Activated T-cell treated with anti-CD3 and anti-CD28 coated beads for 4 hours (primary cell): ENCODE results near the gene MYL5.

Experiments used
- DNase-seq: peaks from one replicate; pipeline ENCODE4 v3.0.0-alpha.2; 2020

MYL5 gene

GRCh38 chr4:675036-675882 is 917 bp downstream of the MYL5 start:
- no peak for DNase-seq

GRCh38 chr4:675980-676870 is 1.9 kb downstream of the MYL5 start:
- no peak for DNase-seq

- no peak for DNase-seq
These were observed 2.5 kb downstream of the MYL5 start for GRCh38 chr4:676871-677235.

DNA sequence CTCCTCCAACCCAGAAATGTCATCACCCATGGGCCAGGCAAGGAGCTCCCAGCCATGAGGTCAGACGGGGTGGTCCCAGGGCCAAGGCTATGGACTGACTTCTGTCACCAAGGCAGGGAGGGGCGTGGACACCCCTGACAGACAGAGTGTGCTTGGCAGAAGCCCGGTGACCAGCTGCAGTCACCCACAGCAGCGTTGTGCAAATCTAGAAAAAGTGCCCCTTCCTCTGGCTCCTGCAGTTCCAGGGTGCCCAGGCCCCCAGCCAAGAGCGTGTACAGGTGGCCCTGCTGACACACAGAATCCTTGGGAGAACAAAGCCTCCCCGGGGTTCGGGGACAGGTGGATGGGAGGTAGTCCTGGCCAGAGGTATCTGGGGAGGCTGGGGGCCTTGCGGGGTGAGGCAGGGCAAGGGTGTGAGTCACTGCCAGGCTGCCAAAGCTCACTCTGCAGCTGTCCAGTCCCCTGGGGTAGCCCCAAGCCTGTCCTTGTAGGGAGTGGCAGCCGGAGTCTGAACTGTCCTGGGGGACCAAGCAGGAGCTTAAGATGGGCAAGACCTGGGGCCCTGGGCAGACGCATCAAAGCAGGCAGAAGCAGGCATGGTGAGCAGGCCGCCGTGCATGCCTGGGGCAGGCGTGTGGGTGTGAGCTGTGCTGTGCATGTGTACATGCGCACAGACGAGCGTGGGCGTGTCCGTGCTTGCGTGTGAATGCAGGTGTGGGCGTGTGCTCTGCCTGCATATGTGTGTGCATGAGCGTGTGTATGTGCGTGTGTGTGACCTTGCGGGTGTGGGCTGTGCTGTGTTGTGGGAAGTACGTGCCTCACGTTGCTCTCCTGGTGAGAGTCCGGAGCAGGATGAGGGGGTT is 3.3 kb downstream of the MYL5 start:
- DNase-seq = no peak

DNA sequence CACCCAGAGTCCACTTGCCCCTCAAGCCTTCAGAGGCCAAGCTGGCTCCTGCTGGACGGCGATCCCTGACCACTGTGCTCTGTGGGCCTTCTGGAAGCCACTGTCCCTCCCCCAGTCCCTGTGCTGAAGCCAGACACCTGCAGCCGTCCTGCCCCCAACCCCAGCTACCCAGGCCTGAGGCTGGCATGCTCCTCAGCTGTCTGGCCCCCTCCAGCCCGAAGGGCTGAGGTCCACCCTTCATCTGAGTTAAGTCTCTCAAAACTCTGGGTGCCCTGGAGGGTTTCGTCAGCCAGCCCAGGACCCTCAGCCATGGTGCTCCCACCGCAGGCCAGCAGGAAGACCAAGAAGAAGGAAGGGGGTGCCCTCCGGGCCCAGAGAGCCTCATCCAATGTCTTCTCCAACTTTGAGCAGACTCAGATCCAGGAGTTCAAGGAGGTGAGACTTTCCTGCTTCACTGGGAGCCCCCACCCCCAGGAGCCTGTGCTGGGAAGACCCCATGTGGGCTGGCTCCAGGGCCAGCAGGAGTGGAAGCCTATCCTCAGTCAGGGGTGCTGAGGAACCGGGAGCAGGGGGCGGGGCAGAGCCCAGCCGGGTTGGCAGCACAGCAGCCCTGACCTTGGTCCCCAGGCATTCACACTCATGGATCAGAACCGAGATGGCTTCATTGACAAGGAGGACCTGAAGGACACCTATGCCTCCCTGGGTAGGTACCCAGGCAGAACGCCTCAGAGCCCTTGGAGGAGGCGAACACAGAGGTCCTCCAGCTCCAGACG is 4.2 kb downstream of the MYL5 start:
- DNase-seq = no peak

GRCh38 chr4:679104-679481 is 4.8 kb downstream of the MYL5 start:
- no peak for DNase-seq

DNA sequence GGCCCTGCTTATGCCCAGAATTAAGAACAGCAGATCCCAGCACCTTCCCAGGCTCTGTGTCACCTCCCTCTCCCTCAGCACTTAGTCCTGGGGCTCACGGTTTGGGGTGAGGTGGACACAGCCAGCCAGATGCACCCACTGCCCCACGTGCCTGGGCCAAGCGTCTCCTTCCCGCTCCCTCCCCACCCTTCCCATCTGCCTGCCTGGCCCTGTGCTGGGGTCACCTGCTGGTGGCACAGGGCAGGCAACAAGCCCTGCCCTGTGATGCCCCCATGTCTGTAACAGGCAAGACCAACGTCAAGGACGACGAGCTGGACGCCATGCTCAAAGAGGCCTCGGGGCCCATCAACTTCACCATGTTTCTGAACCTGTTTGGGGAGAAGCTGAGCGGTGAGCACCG is 5.3 kb downstream of the MYL5 start:
- DNase-seq = no peak

DNA sequence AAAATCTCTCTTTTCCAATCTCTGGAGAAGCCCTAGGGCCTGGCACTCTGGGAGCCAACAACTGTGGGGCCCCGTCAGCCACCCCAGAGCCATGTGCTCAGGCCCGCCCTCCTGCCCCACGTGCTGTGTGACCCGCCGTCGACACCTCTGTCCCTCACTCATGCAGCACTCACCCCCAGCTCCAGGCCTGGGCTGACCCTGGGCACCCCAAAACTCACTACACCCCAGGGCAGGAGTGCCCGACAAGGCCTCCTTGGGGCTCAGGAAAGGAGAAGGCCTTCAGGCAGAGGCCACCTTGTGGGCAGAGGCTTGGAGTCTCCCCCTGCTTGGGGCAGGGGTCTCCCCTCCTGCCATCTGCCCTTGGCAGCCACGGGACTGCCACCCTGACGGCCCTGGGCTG is 5.7 kb downstream of the MYL5 start:
- no peak for DNase-seq

DNA sequence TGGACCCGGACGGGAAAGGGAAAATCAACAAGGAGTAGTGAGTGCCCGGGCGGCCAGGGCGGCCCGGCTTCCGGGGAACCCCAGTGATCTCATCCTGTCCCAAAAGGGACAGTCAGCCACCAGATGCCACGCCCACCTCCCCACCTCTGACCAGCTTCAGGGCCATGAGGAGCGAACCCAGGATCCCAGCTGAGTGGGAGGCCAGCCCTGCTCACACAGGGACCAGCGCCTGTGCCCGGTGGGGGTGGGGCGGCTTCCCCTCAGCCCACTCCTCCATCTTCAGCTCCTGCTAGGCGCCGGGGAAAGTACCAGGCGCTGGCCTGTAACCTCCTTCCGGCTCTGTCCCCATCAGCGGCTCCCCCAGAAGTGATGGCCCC is 6.2 kb downstream of the MYL5 start:
- no peak for DNase-seq

- no peak for DNase-seq
These were observed 6.7 kb downstream of the MYL5 start for GRCh38 chr4:680928-681645.

DNA sequence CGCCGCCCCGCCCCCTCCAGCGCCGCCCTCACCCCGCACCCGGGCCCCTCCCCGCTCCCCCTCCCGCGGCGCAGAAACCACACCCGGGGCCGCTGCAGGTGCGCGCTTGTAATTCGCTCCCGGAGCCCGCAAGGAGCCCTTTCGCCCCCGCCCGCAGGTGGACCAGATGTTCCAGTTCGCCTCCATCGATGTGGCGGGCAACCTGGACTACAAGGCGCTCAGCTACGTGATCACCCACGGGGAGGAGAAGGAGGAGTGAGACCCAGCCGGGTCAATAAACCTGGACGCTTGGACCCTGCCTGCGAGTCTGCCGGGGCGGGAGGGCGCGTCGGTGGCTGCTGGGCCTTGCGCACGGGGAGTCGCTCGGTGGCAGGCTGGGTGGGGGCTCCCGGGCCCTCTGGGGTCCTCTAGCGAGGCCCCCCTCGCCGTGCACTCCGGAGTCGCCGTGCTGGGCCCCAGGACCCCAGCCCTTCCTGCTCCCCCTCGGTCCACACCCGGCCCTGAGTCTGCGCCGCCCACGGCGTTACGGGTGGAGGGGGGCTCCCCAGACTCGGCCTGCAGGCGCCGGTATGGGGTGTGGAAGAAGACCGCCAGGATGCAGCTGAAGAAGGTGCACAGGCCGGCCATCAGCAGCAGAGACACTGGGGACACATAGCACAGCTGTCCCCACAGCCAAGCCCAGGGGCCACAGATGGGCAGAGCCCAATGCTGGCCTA is 7.6 kb downstream of the MYL5 start:
- DNase-seq = no peak

DNA sequence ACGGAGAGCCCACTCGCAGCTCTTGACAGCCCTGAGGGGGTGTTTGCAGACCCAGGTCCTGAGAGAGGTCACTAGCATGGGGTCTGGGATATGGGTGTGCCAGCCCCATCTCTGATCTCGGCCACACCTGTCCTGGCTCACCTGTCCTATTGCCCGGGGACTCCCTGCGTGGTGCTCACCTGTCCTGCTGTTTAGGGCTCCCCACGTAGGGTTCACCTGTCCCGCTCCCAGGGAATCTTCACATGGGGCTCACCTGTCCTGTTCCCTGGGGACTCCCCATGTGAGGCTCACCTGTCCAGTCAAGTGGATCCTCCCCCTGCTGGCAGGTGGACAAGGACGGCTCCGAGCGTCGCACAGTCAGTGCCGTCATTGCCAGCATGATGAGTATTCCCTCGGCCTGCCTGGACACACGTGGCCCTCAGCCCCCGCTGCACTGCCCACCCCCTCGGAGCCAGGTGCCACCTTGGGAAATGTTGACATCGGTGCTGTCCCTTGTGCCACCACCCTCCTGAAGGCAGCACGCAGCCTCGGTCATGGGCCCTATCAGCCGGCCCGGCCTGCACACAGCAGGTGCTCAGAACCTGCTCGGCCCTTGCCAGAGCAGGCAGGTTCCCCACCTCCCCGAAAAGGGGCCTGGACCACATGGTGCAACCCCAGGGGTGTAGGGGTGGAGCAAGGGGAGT is 8.3 kb downstream of the MYL5 start:
- DNase-seq = no peak

DNA sequence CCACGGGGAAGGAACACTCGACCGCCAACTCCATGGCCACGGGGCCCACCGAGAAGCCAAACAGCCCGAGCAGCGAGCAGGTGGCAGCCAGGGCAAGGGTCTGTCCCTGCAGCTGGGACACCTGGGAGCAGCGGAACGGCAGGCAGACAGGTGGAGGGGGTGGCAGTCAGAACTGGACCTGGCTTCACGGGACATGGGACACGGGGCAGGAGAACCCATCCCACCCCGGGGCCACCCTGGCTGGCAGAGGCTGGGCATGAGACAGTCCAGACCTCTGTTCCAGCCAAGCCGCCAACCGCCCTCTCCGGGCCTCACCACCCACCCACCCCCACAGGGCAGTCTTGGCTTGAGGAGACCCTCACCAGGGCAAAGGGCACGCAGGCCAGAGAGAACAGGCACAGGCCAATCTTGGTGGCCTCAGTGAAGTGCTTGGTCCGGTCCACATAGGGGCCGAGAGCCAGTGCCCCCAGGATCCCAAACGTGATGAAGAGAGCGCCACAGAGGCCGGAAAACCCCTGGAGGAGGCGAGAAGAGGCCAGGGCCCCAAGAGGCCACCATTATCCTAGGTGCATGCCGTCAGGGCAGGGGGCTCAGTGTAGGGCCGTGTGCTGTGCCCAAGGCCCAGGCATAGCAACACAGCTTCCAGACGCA is 9.0 kb downstream of the MYL5 start:
- no peak for DNase-seq

DNA sequence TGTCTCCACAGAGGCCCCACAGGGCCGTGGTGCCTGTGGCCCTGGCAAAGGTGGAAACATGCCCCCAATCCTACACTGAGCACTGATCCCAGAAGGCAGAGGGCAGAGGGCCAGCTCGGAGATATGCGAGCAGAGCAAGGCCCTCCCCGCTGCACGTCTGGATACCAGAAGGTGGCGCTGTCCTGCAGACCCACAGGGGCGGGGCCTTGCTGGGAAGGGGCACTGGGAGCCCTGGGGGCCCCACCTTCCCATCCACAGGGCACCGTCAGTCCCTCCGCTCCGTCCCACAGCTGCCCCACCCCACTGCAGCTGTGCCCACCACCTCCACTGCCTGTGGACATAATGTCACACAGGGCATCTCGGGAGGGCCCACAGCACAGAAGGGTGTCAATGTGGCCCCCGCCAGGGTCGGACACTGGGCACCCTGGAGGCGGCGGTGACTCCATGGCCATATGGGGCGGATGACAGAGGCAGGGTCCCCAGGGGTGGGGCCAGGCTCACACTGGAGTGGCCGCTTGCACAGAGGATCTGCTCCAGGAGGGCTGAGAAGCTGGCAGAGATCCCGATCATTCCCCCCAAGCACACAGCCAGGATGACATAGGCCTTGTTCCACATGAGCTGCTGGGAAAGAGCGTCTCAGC is 9.8 kb downstream of the MYL5 start:
- DNase-seq = no peak

DNA sequence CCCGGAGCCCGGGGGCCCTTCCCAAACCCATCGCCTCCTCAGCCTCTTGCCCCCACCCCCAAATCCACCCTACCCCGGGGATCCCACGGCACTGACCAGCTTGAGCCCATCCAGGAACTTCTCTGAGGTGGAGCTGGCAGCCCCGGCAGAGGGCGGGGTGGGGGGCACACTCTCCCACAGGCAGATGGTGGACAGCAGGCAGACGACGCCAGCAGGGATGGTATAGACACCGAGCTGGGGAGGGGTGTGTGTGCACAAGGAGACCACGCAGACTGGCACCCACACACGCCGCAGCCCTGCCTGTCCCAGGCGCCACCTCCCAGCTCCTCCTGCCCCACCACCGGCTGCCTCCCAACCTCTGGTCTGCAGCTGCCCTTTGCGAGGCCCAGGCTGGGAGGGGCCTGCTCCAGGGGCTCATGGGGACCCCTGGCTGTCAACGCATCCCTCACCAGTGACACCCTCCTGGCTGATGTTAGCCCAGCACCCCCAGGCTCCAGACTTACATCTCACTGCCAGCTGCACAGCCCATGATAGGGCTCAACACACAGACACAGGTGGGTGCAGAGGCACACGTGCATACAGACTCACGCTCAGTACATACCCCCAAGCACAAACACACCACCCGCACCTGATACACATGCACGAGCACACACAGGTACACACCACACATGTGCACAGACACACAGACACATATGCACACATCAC is 10.4 kb downstream of the MYL5 start:
- DNase-seq = no peak

DNA sequence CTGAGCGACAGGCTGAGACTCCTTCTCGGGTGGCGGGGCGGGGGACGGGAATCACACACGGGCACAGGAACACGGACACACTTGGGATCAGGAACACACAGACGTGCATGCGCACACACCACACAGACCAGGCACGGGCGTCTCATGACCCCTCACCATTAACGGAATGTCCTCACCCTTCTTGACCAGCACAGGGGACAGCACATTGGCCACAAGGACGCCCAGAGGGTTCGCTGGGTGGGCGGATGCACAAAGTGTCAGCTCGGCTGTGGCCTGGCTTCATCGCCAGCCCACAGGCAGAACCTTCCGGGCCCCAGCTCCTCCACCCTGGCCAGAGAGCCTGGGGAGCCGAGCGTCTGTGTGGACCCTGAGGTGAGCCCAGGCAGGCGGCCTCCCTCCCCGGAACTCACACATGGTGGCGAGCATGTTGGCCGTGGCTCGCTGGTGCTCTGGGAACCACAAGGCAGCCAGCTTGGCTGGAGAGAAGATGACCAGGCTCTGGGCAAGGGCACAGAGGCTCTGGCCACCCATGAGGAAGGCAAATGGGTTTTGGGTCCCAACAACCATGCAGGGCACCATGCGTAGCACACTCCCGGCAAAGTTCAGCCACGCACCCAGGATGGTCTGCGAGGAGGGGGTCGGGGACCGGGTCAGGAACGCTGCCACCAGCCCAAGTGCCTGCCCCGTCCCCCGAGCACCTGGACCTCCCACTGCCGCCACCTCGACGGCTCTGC is 11.5 kb downstream of the MYL5 start:
- DNase-seq = no peak

DNA sequence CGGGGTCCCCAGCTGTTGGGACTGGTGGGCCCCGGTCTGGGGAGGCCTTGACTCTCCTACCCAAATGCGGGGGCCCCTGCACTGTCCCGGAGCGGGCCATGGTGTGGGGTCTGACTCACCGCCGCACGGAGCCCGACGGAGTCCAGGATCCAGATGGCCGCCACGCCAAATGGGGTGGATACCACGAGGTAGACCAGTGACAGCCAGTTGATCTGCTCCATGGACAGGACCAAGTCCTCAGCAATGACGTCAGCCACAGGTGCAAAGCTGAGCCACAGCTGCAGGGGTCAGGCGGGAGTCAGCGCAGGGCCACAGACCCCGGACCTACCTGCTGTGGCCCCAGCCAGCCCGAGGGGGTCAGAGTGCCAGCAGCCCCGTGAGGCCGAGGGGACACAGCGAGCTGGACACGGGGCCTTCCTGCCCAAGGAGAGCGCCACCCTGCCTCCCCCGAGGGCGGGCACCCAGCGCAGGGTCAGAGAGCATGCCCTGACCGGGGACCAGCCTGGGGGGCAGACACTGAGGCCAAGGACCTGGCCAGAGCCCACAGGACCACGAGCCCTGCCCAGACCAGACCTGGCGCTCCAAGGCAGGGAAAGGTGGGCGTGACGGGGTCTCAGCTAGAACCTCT is 12.2 kb downstream of the MYL5 start:
- DNase-seq = no peak
